Vagina (tissue), 2 donors: ENCODE data around the gene ENPP7. TPM values are rescaled to one million over a fixed set of nuclear protein-coding genes. Genes with fewer than 3 reads are reported as not detected.

Experiments
- DNase-seq, 2 donors: peaks; one replicate each; pipeline ENCODE4 v3.0.0-alpha.2; 2017; ENCODE audit errors: extremely low spot score in 2 of 2
- H3K27ac ChIP-seq: fragments of 200-600 bp; sonication (generic); one replicate; pipeline ENCODE4 v1.5.1; 2019
- H3K27me3 ChIP-seq: fragments of 200-600 bp; sonication (generic); one replicate; pipeline ENCODE4 v1.5.1; 2019
- H3K36me3 ChIP-seq, 2 donors: fragments of 200-600 bp; sonication (generic); one replicate each; pipeline ENCODE4 v1.5.1; 2017 to 2019
- H3K4me1 ChIP-seq: fragments of 200-600 bp; sonication (generic); one replicate; pipeline ENCODE4 v1.5.1; 2019
- H3K4me3 ChIP-seq, 2 donors: fragments of 200-600 bp; sonication (generic); 1 replicate in 1 of 2; 2 replicates in 1 of 2; pipeline ENCODE4 v1.5.1; 2016 to 2019
- H3K9me3 ChIP-seq: fragments of 200-600 bp; sonication (generic); one replicate; pipeline ENCODE4 v1.5.1; 2019
- POLR2A ChIP-seq, 2 donors: fragments of 450-650 bp; IDR thresholded peaks; one replicate each; pipeline ENCODE4 v1.6.1; 2017; ENCODE audit warnings: antibody characterized with exemption in 2 of 2, mild to moderate bottlenecking in 2 of 2, moderate library complexity in 2 of 2
- POLR2AphosphoS5 ChIP-seq, 2 donors: sonication (generic); formaldehyde crosslinking; IDR thresholded peaks; one replicate each; pipeline ENCODE4 v1.9.0; 2017; ENCODE audit warnings: antibody characterized with exemption in 2 of 2, mild to moderate bottlenecking in 2 of 2, low read depth in 1 of 2; ENCODE audit not compliant: insufficient read depth in 1 of 2
- intact Hi-C: fragments of 100-400 bp; cut with DNase I; formaldehyde crosslinking; loops from one replicate; pipeline ENCODE4 v1.15.1; 2023
- total RNA-seq: library from RNA; depleted of rRNA; stranded (reverse); fragments of >200 nt; gene quantifications from one replicate; pipeline ENCODE4 v1.2.3, GENCODE V29; 2016
- TF ChIP-seq, protein P1 (sequence below), 3 experiments: fragments of 450-650 bp in 2 of 3; fragments of 200-600 bp in 1 of 3; sonication (generic) in 1 of 3; IDR thresholded peaks; one replicate each; pipeline ENCODE4 v1.5.1; 2017 to 2019; ENCODE audit warnings: antibody characterized with exemption in 3 of 3, mild to moderate bottlenecking in 2 of 3, moderate library complexity in 2 of 3

ENPP7 gene
- total RNA-seq, 1 donor from 2014 or later, result not detected

DNA sequence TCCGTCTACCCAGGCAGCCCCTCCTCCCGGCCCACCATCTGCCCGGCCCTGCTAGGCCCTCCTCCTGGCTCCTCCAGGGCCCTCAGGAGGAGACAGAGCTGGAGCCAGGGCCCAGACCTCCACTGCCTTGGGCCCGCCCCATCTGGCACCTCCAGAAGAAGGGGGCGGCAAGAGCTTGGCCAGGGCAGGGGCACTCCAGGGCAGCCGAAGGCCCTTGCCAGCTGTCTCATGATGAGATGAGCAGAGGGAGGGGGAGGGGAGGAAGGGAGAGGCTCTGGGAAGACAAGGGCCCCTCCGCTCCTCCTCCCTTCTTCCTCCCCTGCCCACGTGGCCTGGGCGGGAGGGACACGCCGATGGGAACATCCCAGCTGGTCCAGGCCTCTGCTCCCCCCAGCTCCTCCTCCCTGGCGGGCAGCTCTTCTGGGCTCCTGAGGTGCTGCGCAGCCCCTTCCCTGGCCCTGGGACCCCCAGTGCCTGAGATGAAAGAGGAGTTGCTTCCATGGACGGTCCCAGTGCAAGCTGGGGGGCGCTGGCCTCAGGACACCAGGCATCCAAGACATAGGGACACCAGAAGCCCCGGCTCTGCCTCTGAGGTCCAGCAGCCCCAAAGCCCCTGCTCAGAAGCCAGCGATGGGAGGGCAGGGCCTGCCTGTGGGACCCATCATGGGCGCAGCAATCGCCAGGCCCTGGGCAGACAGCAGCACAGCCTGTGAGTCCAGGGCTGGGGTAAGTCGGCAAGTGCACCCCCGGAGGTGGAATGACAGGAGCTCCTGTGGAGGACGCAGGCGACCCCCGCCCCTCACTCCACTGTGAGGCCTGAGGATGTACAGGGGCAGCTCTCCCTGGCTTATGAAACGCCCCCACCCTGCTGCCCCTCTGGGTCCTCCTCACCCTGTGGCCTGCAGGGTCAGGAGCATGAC lies 23.6 kb upstream of the ENPP7 start:
- Histone ChIP-seq H3K4me1 (peaks cover 16% of the 10 kb centered on the region), H3K27ac (peak overlapping the region; percentile 12), H3K9me3 (no peaks in the 10 kb centered on the region), H3K4me3 (no peak overlapping the region), H3K27me3 (no peaks in the 10 kb centered on the region), H3K36me3 (no peaks in the 10 kb centered on the region)
- no peak for DNase-seq
- intact Hi-C loops, result no loop called here
- TF ChIP-seq POLR2AphosphoS5 (IDR thresholded peaks at IDR 0.05; ENCODE audit: insufficient read depth in 1 of 2, low read depth in 1 of 2) (no peak), POLR2A (IDR thresholded peaks at IDR 0.05) (no peak)
- TF ChIP-seq, protein P1, sequence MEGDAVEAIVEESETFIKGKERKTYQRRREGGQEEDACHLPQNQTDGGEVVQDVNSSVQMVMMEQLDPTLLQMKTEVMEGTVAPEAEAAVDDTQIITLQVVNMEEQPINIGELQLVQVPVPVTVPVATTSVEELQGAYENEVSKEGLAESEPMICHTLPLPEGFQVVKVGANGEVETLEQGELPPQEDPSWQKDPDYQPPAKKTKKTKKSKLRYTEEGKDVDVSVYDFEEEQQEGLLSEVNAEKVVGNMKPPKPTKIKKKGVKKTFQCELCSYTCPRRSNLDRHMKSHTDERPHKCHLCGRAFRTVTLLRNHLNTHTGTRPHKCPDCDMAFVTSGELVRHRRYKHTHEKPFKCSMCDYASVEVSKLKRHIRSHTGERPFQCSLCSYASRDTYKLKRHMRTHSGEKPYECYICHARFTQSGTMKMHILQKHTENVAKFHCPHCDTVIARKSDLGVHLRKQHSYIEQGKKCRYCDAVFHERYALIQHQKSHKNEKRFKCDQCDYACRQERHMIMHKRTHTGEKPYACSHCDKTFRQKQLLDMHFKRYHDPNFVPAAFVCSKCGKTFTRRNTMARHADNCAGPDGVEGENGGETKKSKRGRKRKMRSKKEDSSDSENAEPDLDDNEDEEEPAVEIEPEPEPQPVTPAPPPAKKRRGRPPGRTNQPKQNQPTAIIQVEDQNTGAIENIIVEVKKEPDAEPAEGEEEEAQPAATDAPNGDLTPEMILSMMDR (IDR thresholded peaks at IDR 0.05), result no peak

DNA sequence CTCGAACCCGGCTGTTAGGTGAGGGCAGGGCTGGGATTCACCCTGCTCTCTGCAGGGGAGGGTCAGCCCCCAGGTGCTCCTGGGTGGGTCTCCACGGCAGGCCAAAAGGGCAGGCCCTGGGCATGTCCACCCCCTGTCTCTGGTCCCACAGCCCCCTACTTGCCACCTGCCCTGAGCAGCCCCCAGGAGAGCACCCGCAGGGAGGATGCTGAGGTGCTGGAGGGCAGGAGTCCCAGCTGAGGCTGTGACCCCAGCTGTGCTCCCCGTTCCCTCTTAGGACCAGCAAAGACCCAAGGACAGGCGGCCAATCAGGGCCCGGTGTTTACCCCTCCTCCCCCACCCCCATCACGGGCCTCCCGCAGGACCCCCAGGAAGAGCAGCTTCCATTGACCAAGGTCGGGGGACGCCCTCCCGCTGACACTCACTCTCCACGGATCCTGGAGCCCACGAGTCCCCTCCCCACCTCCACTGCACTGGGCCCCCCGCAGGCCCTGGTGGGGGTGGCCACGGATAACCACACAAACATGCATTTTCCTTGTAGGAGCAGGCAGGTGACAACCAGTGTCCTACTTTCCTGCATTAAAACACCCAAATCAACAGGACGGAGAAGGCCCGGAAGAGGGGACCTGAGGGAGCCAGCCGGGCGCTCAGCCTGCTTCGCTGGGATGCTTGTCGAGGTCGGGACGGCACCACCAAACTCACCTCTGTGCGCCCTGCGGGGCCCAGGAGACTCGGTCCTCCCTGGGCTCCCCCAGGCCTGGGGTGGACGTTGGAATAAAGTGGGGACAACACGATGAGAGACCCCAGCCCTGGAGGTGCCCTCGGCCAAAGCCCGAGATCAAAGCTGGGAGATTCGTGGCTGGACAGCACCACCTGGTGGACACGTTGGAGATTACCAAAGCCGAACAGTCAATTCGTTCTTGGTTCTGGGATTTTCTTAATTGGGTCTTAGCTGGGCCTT lies 22.5 kb upstream of the ENPP7 start:
- intact Hi-C loops, result no loop called here
- Histone ChIP-seq H3K4me3 (peak overlapping the region in 1 of 2 donors; percentile 34), H3K36me3 (no peaks in the 10 kb centered on the region), H3K27ac (peak overlapping the region; percentile 12), H3K27me3 (no peaks in the 10 kb centered on the region), H3K9me3 (no peaks in the 10 kb centered on the region), H3K4me1 (peaks cover 16% of the 10 kb centered on the region)
- no peak for DNase-seq
- TF ChIP-seq POLR2A (IDR thresholded peaks at IDR 0.05), result no peak
- TF ChIP-seq POLR2AphosphoS5 (IDR thresholded peaks at IDR 0.05; ENCODE audit: insufficient read depth in 1 of 2, low read depth in 1 of 2), result no peak
- TF ChIP-seq, protein P1 (IDR thresholded peaks at IDR 0.05), result peak; percentile 67 to 78 (median 76)

DNA sequence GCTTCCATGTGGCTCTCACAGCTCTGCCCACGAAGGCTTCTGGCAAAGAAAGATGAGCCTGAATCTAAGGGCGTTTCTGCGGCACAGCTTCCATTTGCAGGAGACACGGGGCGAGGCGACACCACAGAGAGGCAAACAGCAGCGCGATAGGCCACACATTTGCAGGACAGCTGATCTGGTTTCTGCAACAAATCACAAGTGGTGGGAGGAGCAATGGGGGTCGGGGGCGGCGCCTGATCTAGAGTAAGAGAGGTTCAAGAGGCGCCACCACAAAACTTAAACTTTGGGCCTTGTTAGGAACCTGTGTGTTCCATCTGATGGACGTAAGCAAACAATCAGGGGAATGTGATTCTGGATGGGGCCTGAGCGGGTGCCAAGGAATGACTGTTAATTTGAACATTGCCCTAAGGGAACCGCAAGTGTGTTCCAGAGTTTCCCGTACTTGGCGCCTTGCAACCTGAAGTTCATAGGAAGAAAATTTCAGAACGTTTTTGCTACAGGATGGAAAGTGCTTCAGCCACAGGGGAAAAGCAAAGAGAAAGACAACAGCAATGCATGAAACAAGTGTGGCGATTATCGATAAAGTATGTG lies 18.9 kb upstream of the ENPP7 start:
- no peaks in the 10 kb centered on the region for H3K36me3 ChIP-seq
- H3K4me1 ChIP-seq, result peaks cover 15% of the 10 kb centered on the region
- H3K27me3 ChIP-seq, result no peaks in the 10 kb centered on the region
- H3K27ac ChIP-seq, result no peak overlapping the region
- intact Hi-C loops, result no loop called here
- no peak for TF ChIP-seq POLR2AphosphoS5 (IDR thresholded peaks at IDR 0.05; ENCODE audit: insufficient read depth in 1 of 2, low read depth in 1 of 2)
- TF ChIP-seq, protein P1 (IDR thresholded peaks at IDR 0.05), result no peak
- DNase-seq, result no peak
- no peaks in the 10 kb centered on the region for H3K9me3 ChIP-seq
- H3K4me3 ChIP-seq, result no peak overlapping the region

DNA sequence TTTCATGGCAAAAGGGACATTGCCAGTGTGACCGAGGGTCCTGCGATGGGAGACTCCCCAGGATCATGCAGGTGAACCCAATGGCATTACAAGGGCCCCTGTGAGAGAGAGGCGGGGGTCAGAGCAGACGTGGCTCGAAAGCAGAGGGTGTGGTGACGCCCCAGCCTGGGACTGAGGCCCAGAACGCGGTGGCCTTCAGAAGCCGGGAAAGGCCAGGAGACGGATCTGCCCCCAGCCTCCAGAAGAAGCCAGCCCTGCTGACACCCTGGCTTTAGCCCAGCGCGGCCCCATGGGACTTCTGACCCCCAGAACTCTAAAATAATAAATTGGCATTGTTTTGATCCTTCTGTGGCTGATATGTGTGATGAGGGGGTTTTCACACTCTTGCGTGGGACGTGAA lies 17.4 kb upstream of the ENPP7 start:
- Histone ChIP-seq H3K4me1 (peaks cover 2% of the 10 kb centered on the region), H3K27me3 (no peaks in the 10 kb centered on the region), H3K4me3 (no peak overlapping the region), H3K27ac (no peak overlapping the region), H3K36me3 (no peaks in the 10 kb centered on the region), H3K9me3 (no peaks in the 10 kb centered on the region)
- no peak for TF ChIP-seq POLR2AphosphoS5 (IDR thresholded peaks at IDR 0.05; ENCODE audit: insufficient read depth in 1 of 2, low read depth in 1 of 2)
- TF ChIP-seq, protein P1 (IDR thresholded peaks at IDR 0.05), result no peak
- no peak for TF ChIP-seq POLR2A (IDR thresholded peaks at IDR 0.05)
- intact Hi-C loops, result no loop called here
- no peak for DNase-seq
